ENCODE measurements around the gene CCDC7. TPM values are rescaled to one million over a fixed set of nuclear protein-coding genes. Genes with fewer than 3 reads are reported as not detected.

Gene CCDC7
- total RNA-seq, 1 experiment from 2014 or later = 1.2 TPM

DNA sequence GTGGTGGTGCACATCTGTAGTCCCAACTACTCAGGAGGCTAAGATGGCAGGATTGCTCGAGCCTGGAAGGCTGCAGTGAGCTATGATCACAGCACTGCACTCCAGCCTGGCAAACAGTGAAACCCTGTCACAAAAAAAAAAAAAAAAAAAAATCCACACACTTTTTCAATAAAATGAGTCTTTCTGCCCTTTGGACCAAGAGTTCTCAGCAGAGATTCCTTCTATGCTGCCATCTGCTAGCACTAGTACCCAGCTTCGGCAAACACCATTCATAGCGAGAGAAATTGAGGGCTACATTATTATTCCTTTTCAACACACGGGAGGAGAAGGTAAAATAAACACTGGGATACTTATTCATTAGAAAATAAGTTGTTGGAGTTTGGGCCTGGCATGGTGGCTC lies 43.4 kb upstream of the CCDC7 start:
- Mint-ChIP-seq H3K9me3 (ENCODE audit: unreplicated experiment) (no peaks in the 10 kb centered on the region), H3K4me1 (ENCODE audit: low read depth, unreplicated experiment) (peaks cover 12% of the 10 kb centered on the region), H3K36me3 (ENCODE audit: insufficient read depth, unreplicated experiment) (no peaks in the 10 kb centered on the region), H3K27ac (ENCODE audit: unreplicated experiment) (no peak overlapping the region), H3K27me3 (ENCODE audit: insufficient read depth, unreplicated experiment) (no peaks in the 10 kb centered on the region), H3K4me3 (ENCODE audit: unreplicated experiment) (no peak overlapping the region)
- ChIA-PET POLR2A (no interaction called here), CTCF (no interaction called here)
- intact Hi-C loops (cut with micrococcal nuclease; ENCODE audit: unreplicated experiment) = no loop called here
- no peak for TF ChIP-seq CTCF (IDR thresholded peaks at IDR 0.05; ENCODE audit: insufficient read depth in 1 of 2, low read depth in 1 of 2, low read length in 1 of 2, severe bottlenecking in 1 of 2, unreplicated experiment in 1 of 2)
- H3K36me3 ChIP-seq (ENCODE audit: control insufficient read depth, insufficient read depth, low read length) = no peaks in the 10 kb centered on the region
- no peaks in the 10 kb centered on the region for H3K27me3 ChIP-seq (replicated peaks; ENCODE audit: control insufficient read depth, insufficient read depth, low read length)
- H3K9me3 ChIP-seq = no peaks in the 10 kb centered on the region
- H3K4me3 ChIP-seq (ENCODE audit: low read depth, low read length) = no peak overlapping the region
- no TSS peak for BruUV-seq (replicated peaks)
- DNase-seq = no peak
- no peaks in the 10 kb centered on the region for H3K4me1 ChIP-seq

DNA sequence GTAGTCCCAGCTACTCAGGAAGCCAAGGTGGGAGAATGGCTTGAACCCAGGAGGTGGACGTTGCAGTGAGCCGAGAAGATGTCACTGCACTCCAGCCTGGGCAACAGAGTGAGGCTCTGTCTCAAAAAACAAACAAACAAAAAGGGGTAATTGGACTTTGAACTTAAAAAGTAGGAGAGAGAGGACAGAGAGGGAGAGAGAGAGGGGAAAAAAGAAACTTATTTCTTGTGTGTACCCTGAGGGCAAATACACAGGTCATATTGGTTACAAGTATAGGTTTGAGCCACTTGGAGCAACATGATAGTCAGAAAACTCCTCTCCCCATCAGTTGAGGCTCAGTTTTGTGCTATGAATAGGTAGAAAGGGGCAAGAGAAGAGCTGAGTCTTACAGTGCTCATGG lies 42.8 kb upstream of the CCDC7 start:
- H3K27me3 ChIP-seq (replicated peaks; ENCODE audit: control insufficient read depth, insufficient read depth, low read length) = no peaks in the 10 kb centered on the region
- no TSS peak for BruUV-seq (replicated peaks)
- H3K27ac Mint-ChIP-seq (ENCODE audit: unreplicated experiment) = no peak overlapping the region
- H3K4me3 Mint-ChIP-seq (ENCODE audit: unreplicated experiment) = no peak overlapping the region
- H3K36me3 ChIP-seq (ENCODE audit: control insufficient read depth, insufficient read depth, low read length) = no peaks in the 10 kb centered on the region
- POLR2A ChIA-PET = no interaction called here
- TF ChIP-seq CTCF (IDR thresholded peaks at IDR 0.05; ENCODE audit: insufficient read depth in 1 of 2, low read depth in 1 of 2, low read length in 1 of 2, severe bottlenecking in 1 of 2, unreplicated experiment in 1 of 2) = no peak
- no peaks in the 10 kb centered on the region for H3K9me3 ChIP-seq
- CTCF ChIA-PET = no interaction called here
- no peaks in the 10 kb centered on the region for H3K27me3 Mint-ChIP-seq (ENCODE audit: insufficient read depth, unreplicated experiment)
- no peaks in the 10 kb centered on the region for H3K9me3 Mint-ChIP-seq (ENCODE audit: unreplicated experiment)
- H3K36me3 Mint-ChIP-seq (ENCODE audit: insufficient read depth, unreplicated experiment) = no peaks in the 10 kb centered on the region
- no peak overlapping the region for H3K4me3 ChIP-seq (ENCODE audit: low read depth, low read length)
- peaks cover 12% of the 10 kb centered on the region for H3K4me1 Mint-ChIP-seq (ENCODE audit: low read depth, unreplicated experiment)
- intact Hi-C loops (cut with micrococcal nuclease; ENCODE audit: unreplicated experiment) = no loop called here
- DNase-seq = no peak
- H3K4me1 ChIP-seq = no peaks in the 10 kb centered on the region

DNA sequence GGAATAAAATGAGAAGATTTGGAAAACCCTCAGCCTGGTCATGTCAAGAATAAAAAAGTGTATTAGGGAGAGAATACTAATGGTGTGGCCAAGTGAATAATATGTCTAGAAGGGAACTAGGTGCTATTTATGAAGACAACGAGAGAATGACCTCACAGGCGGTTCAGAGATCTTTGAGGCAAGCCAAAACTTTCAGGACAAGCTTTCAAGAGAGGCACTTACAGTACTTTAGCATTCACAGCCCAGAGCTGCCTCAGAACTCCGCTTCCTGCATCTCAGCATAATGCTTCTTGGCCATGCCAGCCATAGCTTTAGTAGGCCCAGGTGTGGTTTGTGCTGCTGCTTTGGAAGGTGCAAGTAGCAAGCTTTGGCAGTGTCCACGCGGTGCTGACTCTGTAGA lies 37.2 kb upstream of the CCDC7 start:
- Mint-ChIP-seq H3K27ac (ENCODE audit: unreplicated experiment) (no peak overlapping the region), H3K36me3 (ENCODE audit: insufficient read depth, unreplicated experiment) (no peaks in the 10 kb centered on the region), H3K27me3 (ENCODE audit: insufficient read depth, unreplicated experiment) (no peaks in the 10 kb centered on the region), H3K4me1 (ENCODE audit: low read depth, unreplicated experiment) (no peaks in the 10 kb centered on the region), H3K4me3 (ENCODE audit: unreplicated experiment) (no peak overlapping the region), H3K9me3 (ENCODE audit: unreplicated experiment) (no peaks in the 10 kb centered on the region)
- TF ChIP-seq CTCF (IDR thresholded peaks at IDR 0.05; ENCODE audit: insufficient read depth in 1 of 2, low read depth in 1 of 2, low read length in 1 of 2, severe bottlenecking in 1 of 2, unreplicated experiment in 1 of 2) = no peak
- CTCF ChIA-PET = no interaction called here
- intact Hi-C loops (cut with micrococcal nuclease; ENCODE audit: unreplicated experiment) = no loop called here
- BruUV-seq (replicated peaks) = no TSS peak
- no peaks in the 10 kb centered on the region for H3K27me3 ChIP-seq (replicated peaks; ENCODE audit: control insufficient read depth, insufficient read depth, low read length)
- H3K9me3 ChIP-seq = no peaks in the 10 kb centered on the region
- H3K36me3 ChIP-seq (ENCODE audit: control insufficient read depth, insufficient read depth, low read length) = no peaks in the 10 kb centered on the region
- POLR2A ChIA-PET = no interaction called here
- H3K4me1 ChIP-seq = no peaks in the 10 kb centered on the region
- no peak for DNase-seq
- H3K4me3 ChIP-seq (ENCODE audit: low read depth, low read length) = no peak overlapping the region
